SK-N-MC (cell line): ENCODE data around the gene SH3RF1.

Experiments used
- EZH2 ChIP-seq: fragments of 200-600 bp; sonication (generic); IDR thresholded peaks from one replicate; pipeline ENCODE4 v1.6.1; 2017; ENCODE audit warnings: antibody characterized with exemption
- FOXP2 ChIP-seq: optimal IDR thresholded peaks from 2 replicates; pipeline ENCODE3; 2011; ENCODE audit warnings: mild to moderate bottlenecking, moderate library complexity; ENCODE audit not compliant: insufficient read depth; ENCODE audit errors: extremely low read length, control extremely low read depth
- POLR2AphosphoS5 ChIP-seq: IDR thresholded peaks from 2 replicates; pipeline ENCODE4 v1.6.1; 2012; ENCODE audit warnings: mild to moderate bottlenecking, low read depth, low read length, borderline replicate concordance

DNA sequence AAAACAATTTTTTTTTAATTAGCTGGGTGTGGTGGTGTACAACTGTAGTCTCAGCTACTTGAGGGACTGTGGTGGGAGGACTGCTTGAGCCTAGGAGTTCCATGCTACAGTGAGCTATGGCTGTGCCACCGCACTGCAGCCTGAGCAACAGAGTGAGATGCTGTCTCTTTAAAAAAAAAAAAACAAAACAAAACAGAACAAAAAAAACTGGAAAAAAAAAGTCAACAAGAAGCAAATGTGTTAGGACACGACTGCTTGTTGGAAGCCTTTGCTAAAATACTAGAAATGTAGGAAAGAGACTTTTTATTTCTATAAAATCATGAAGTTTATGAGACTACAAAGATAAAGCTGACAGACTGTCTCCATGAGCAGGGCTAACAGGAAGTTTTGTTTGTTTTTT is 87.2 kb downstream of the SH3RF1 start:
- TF ChIP-seq POLR2AphosphoS5 = no peak
- TF ChIP-seq EZH2 = no peak
- TF ChIP-seq FOXP2 = no peak
